Fibroblast of peridontal ligament (primary cell): ENCODE data around the gene NCOA6.
"Not testable (repeated sequence)": the region's sequence is repeated elsewhere in the genome, so short reads cannot be mapped to it uniquely, and the experiment has no call there.

Experiments used
- DNase-seq: peaks from one replicate; pipeline ENCODE4 v3.0.0-alpha.2; 2010; ENCODE audit errors: extremely low read depth

NCOA6 gene

GRCh38 chr20:34829191-34829590 lies 3.7 kb upstream of the NCOA6 start:
- no peak for DNase-seq

- peak; percentile 22 for DNase-seq
Observed at GRCh38 chr20:34824806-34825529, 483 bp downstream of the NCOA6 start.

- DNase-seq, result peak; percentile 45
Observed at GRCh38 chr20:34824452-34824805, 1.0 kb downstream of the NCOA6 start.

- DNase-seq, result no peak
Observed at GRCh38 chr20:34824026-34824425, 1.4 kb downstream of the NCOA6 start.

GRCh38 chr20:34820805-34821578 lies 4.5 kb downstream of the NCOA6 start:
- no peak for DNase-seq

- DNase-seq, result no peak
Observed at GRCh38 chr20:34817801-34818200, 7.7 kb downstream of the NCOA6 start.

GRCh38 chr20:34817072-34817471 lies 8.4 kb downstream of the NCOA6 start:
- DNase-seq, result no peak

GRCh38 chr20:34815636-34816035 lies 9.8 kb downstream of the NCOA6 start:
- peak; percentile 50 for DNase-seq

- DNase-seq, result no peak
Observed at GRCh38 chr20:34808583-34808982, 16.9 kb downstream of the NCOA6 start.

- not testable (repeated sequence) for DNase-seq
Observed at GRCh38 chr20:34807944-34808465, 17.4 kb downstream of the NCOA6 start.

- DNase-seq, result no peak
Observed at GRCh38 chr20:34806255-34806654, 19.2 kb downstream of the NCOA6 start.

GRCh38 chr20:34798871-34799270 lies 26.6 kb downstream of the NCOA6 start:
- DNase-seq, result peak; percentile 13

GRCh38 chr20:34798328-34798727 lies 27.1 kb downstream of the NCOA6 start:
- DNase-seq, result no peak

GRCh38 chr20:34797012-34797995 lies 28.1 kb downstream of the NCOA6 start:
- no peak for DNase-seq

GRCh38 chr20:34794006-34794585 lies 31.4 kb downstream of the NCOA6 start:
- no peak for DNase-seq

GRCh38 chr20:34792687-34793363 lies 32.6 kb downstream of the NCOA6 start:
- DNase-seq, result no peak

GRCh38 chr20:34791289-34792020 lies 34.0 kb downstream of the NCOA6 start:
- DNase-seq, result peak; percentile 89

- DNase-seq, result no peak
Observed at GRCh38 chr20:34781220-34781619, 44.2 kb downstream of the NCOA6 start.

- DNase-seq, result not testable (repeated sequence)
Observed at GRCh38 chr20:34780291-34780690, 45.2 kb downstream of the NCOA6 start.

- no peak for DNase-seq
Observed at GRCh38 chr20:34776177-34776576, 49.3 kb downstream of the NCOA6 start.
